GM21528 (cell line): ENCODE data around the gene TMCC1.
A peak's percentile ranks its signal among the peaks of the same experiment; 100 is the strongest.

Source experiments
- ATAC-seq: cut with Tn5 transposase; IDR thresholded peaks from one replicate; pipeline ENCODE4 v1.9.1; 2021; ENCODE audit warnings: mild to moderate bottlenecking, moderate library complexity; ENCODE audit not compliant: unreplicated experiment, low FRiP score

Gene TMCC1

GRCh38 chr3:129628169-129628522 lies 265.4 kb downstream of the TMCC1 start:
- no peak for ATAC-seq

- ATAC-seq, result peak; percentile 28
Observed at GRCh38 chr3:129627350-129628168, 266.0 kb downstream of the TMCC1 start.

- ATAC-seq, result peak; percentile 90
Observed at GRCh38 chr3:129626744-129627349, 266.7 kb downstream of the TMCC1 start.

- ATAC-seq, result no peak
Observed at GRCh38 chr3:129625072-129625874, 268.2 kb downstream of the TMCC1 start.

- ATAC-seq, result no peak
Observed at GRCh38 chr3:129624347-129625071, 269.0 kb downstream of the TMCC1 start.

GRCh38 chr3:129623447-129624118 lies 269.9 kb downstream of the TMCC1 start:
- ATAC-seq, result no peak

- no peak for ATAC-seq
Observed at GRCh38 chr3:129622933-129623332, 270.6 kb downstream of the TMCC1 start.

- ATAC-seq, result no peak
Observed at GRCh38 chr3:129622226-129622874, 271.2 kb downstream of the TMCC1 start.

- no peak for ATAC-seq
Observed at GRCh38 chr3:129621626-129622225, 271.8 kb downstream of the TMCC1 start.

GRCh38 chr3:129620828-129621559 lies 272.5 kb downstream of the TMCC1 start:
- no peak for ATAC-seq

- no peak for ATAC-seq
Observed at GRCh38 chr3:129619726-129620162, 273.8 kb downstream of the TMCC1 start.

- ATAC-seq, result no peak
Observed at GRCh38 chr3:129618901-129619671, 274.4 kb downstream of the TMCC1 start.

- ATAC-seq, result no peak
Observed at GRCh38 chr3:129618186-129618820, 275.2 kb downstream of the TMCC1 start.

GRCh38 chr3:129617381-129618185 lies 275.9 kb downstream of the TMCC1 start:
- no peak for ATAC-seq

GRCh38 chr3:129616713-129617112 lies 276.8 kb downstream of the TMCC1 start:
- ATAC-seq, result no peak

- no peak for ATAC-seq
Observed at GRCh38 chr3:129616291-129616690, 277.2 kb downstream of the TMCC1 start.
